Measurements from ENCODE around the gene NR6A1. TPM values are rescaled to one million over a fixed set of nuclear protein-coding genes. Genes with fewer than 3 reads are reported as not detected.

NR6A1 gene
- total and polyA plus RNA-seq, 2 experiments from 2014 or later = 44.2 to 139 TPM

GRCh38 chr9:124506931-124507879 lies 263.9 kb downstream of the NR6A1 start, which contains the start of gene NR5A1:
NR5A1 (minus strand) TSS chr9:124507399; CDS start chr9:124503395, 4,004 bp downstream.
- no peak within 1 kb of the TSS for H3K4me3 Mint-ChIP-seq
- Histone ChIP-seq H3F3A (replicated peaks; ENCODE audit: low read depth) (0 out of 2 replicates have a peak, but pooled peaks cover 3% of the 10 kb centered on the region), H3K27me3 (ENCODE audit: insufficient read depth) (peaks cover 46% of the 10 kb centered on the region), H3K4me3 (no peak within 1 kb of the TSS), H3K36me3 (ENCODE audit: insufficient read depth) (no peaks in the 10 kb centered on the region), H4K20me1 (replicated peaks; ENCODE audit: insufficient read depth) (no peaks in the 10 kb centered on the region), H3K4me2 (no peak within 1 kb of the TSS), H3K79me2 (replicated peaks; ENCODE audit: insufficient read depth) (no peaks in the 10 kb centered on the region), H3K4me1 (ENCODE audit: insufficient read depth) (peaks cover 15% of the 10 kb centered on the region; the same call in 1 of the 2 replicates), H3K9me2 (ENCODE audit: insufficient read depth) (no peaks in the 10 kb centered on the region), H2AFZ (peak within 1 kb of the TSS; percentile 96), H3K27ac (ENCODE audit: low read depth) (no peak within 1 kb of the TSS)
- H3K36me3 Mint-ChIP-seq (ENCODE audit: low read depth) = no peaks in the 10 kb centered on the region; the same call in 2 of the 3 replicates
- ATAC-seq (no peak), DNase-seq (ENCODE audit: low spot score) (no peak)
- H3K4me1 Mint-ChIP-seq = peaks cover 27% of the 10 kb centered on the region
- no peak for TF ChIP-seq CREB1 (CRISPR knock-in tag; IDR thresholded peaks at IDR 0.05; ENCODE audit: low read depth)
- no peak for TF ChIP-seq REST (IDR thresholded peaks at IDR 0.05; ENCODE audit: unreplicated experiment)
- TF ChIP-seq ZNF462 (CRISPR knock-in tag; IDR thresholded peaks at IDR 0.05) = no peak
- TF ChIP-seq CTCF (conservative IDR thresholded peaks at IDR 0.05; ENCODE audit: low read depth in 2 of 2) = no peak
- no peak for TF ChIP-seq POLR2AphosphoS5 (IDR thresholded peaks at IDR 0.05; ENCODE audit: low read depth)
- no peak for TF ChIP-seq ETS1 (IDR thresholded peaks at IDR 0.05)
- no peak for TF ChIP-seq ZNF331 (CRISPR knock-in tag; IDR thresholded peaks at IDR 0.05; ENCODE audit: low read depth)
- no peak for TF ChIP-seq ZNF114 (CRISPR knock-in tag; IDR thresholded peaks at IDR 0.05)
- no peak for TF ChIP-seq EZH2 (IDR thresholded peaks at IDR 0.05; ENCODE audit: low read depth, unreplicated experiment)
- TF ChIP-seq STAT1 (IDR thresholded peaks at IDR 0.05; ENCODE audit: unreplicated experiment) = no peak
- no peak for TF ChIP-seq NANOG (IDR thresholded peaks at IDR 0.05; ENCODE audit: borderline replicate concordance)
- TF ChIP-seq JUNB (IDR thresholded peaks at IDR 0.05; ENCODE audit: unreplicated experiment) = no peak
- TF ChIP-seq EZH2phosphoT487 (IDR thresholded peaks at IDR 0.05; ENCODE audit: unreplicated experiment) = no peak
- no peak within 1 kb of the TSS for H3K27ac Mint-ChIP-seq
- peaks cover 3% of the 10 kb centered on the region; the same call in 2 of the 3 replicates for H3K9me3 Mint-ChIP-seq
- H3K27me3 Mint-ChIP-seq (ENCODE audit: insufficient read depth, low read depth, poor library complexity) = peaks cover 50% of the 10 kb centered on the region
